Measurements from ENCODE around the gene PAK6. TPM values are rescaled to one million over a fixed set of nuclear protein-coding genes. Genes with fewer than 3 reads are reported as not detected.

PAK6 gene
- total RNA-seq, 2 donors from 2014 or later = 13.8 to 190 TPM

DNA sequence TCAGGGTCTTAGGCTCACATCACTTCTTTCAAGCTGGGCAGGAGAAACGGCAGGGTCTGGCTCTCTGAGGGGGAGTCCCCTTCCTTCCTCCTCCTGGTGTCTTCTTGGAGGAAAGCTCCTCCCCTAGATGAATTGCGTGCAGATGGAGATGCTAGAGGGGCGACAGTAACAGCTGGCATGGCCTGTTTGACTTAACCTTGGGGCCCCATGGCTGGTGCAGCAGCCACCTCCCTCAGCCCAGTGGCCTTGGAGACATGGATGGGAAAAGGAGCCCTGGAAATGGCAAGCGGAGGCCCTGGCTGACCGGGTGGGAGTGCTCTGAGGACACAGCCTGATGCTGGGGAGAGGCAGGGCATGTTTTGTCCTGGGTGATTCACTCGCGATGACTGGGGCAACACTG lies 20.2 kb downstream of the PAK6 start:
- TF ChIP-seq CTCF (IDR thresholded peaks at IDR 0.05) = no peak
- TF ChIP-seq POLR2AphosphoS5 (IDR thresholded peaks at IDR 0.05) = no peak
- TF ChIP-seq POLR2A (IDR thresholded peaks at IDR 0.05) = no peak
- WGBS = 63% methylated on average over 7 of the region's 7 CpGs
- Histone ChIP-seq H3K9me3 (no peaks in the 10 kb centered on the region), H3K36me3 (no peaks in the 10 kb centered on the region), H3K4me1 (replicated peaks) (no peaks in the 10 kb centered on the region), H3K27me3 (replicated peaks; ENCODE audit: insufficient read depth) (no peaks in the 10 kb centered on the region), H3K27ac (no peak overlapping the region), H3K4me3 (no peak overlapping the region)
- intact Hi-C loops (cut with DNase I) = no loop called here
- DNase-seq (ENCODE audit: low spot score) = no peak

DNA sequence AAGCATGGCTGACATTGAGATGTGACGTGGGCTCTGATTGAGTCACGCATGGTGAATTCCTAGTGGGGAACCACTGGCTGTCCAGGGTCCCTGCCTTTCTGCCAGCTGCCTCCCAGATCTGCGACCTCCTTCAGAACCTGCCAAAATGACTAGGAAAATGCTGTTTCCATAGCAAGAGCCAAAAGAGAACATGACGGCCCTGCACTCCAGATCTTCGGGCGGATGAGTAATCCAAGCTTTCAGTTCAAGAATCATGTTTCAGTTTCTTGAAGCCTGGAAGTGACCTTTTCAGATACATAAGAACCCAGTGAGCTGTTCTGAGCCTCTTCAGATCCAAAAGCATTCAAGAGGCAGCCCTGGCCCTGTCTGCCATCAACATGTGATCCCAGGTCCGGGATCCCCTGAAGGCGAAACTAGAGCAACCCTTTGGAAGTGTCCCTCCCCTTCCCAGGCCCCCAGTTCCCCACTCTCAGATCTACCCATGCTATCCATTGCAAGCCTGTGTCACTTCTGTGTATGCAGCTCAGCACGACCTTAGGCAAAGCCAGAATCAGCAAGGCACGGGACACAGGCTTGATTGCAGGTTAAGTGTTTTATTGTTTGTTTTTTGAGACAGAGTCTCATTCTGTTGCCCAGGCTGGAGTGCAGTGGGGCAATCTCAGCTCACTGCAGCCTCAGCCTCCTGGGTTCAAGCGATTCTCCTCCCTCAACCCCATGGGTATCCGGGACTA lies 24.3 kb downstream of the PAK6 start:
- Histone ChIP-seq H3K36me3 (no peaks in the 10 kb centered on the region), H3K9me3 (no peaks in the 10 kb centered on the region), H3K4me1 (replicated peaks) (no peaks in the 10 kb centered on the region), H3K4me3 (no peak overlapping the region), H3K27me3 (replicated peaks; ENCODE audit: insufficient read depth) (no peaks in the 10 kb centered on the region), H3K27ac (no peak overlapping the region)
- TF ChIP-seq POLR2A (IDR thresholded peaks at IDR 0.05) (no peak), POLR2AphosphoS5 (IDR thresholded peaks at IDR 0.05) (no peak), CTCF (IDR thresholded peaks at IDR 0.05) (no peak)
- DNase-seq (ENCODE audit: low spot score) = no peak
- 77% methylated on average over 12 of the region's 12 CpGs for WGBS
- intact Hi-C loops (cut with DNase I) = no loop called here

DNA sequence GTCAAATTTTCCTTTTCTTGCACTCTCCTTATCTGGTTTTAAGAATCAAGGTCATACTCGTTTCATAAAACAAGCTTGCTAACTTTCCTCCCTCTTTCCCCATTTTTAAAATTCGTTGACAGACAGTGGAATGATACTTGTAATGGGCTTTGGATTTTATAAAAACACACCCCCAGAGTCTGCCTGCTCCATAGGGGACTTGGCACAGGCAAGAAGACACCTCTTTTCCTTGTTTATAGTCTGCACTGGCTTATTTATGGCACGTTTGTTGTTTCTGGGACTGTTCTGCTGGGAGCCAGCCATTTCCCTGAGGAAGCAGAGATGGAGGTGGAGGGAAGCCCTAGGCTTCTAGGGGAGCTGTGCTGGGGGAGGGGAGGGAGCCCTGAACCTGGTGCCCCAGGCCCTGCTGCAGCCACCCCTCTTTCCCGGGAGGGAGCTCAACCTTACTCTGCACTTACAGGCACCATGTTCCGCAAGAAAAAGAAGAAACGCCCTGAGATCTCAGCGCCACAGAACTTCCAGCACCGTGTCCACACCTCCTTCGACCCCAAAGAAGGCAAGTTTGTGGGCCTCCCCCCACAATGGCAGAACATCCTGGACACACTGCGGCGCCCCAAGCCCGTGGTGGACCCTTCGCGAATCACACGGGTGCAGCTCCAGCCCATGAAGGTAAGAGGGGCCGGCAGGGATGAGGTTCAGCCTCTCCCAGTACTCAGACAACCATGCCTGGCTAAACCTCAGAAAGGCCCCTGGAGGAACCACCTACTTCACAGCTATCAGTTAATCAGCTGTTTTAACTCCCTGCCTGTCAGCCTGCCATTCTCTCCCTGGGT lies 25.7 kb downstream of the PAK6 start:
- no peaks in the 10 kb centered on the region for H3K9me3 ChIP-seq
- no peaks in the 10 kb centered on the region for H3K36me3 ChIP-seq
- 70% methylated on average over 16 of the region's 16 CpGs for WGBS
- H3K27ac ChIP-seq = no peak overlapping the region
- no peaks in the 10 kb centered on the region for H3K27me3 ChIP-seq (replicated peaks; ENCODE audit: insufficient read depth)
- H3K4me3 ChIP-seq = no peak overlapping the region
- intact Hi-C loops (cut with DNase I) = no loop called here
- DNase-seq (ENCODE audit: low spot score) = no peak
- H3K4me1 ChIP-seq (replicated peaks) = no peaks in the 10 kb centered on the region
- no peak for TF ChIP-seq POLR2AphosphoS5 (IDR thresholded peaks at IDR 0.05)
- no peak for TF ChIP-seq POLR2A (IDR thresholded peaks at IDR 0.05)
- TF ChIP-seq CTCF (IDR thresholded peaks at IDR 0.05) = no peak

DNA sequence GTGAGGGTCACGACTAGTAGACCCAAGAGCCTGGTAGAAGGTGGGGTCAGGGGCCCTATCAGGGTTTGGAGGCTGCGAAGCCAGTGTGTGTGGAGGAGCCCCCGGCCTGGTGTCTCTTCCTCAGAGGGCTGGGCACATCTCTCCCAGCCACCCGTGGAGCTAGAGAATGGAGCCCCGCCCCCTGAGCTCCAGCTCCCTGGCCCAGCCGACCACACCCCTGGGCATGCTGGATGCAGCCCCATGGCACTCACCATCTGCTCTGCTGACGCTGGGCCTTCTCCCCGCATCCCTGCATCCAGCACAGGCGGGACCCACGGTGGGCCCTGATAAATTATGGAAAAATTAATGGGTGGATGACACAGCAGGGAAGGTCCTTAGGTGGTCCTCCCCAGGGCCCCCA lies 26.5 kb downstream of the PAK6 start:
- no peaks in the 10 kb centered on the region for H3K36me3 ChIP-seq
- no peak overlapping the region for H3K27ac ChIP-seq
- no peak for DNase-seq (ENCODE audit: low spot score)
- TF ChIP-seq CTCF (IDR thresholded peaks at IDR 0.05) (no peak), POLR2AphosphoS5 (IDR thresholded peaks at IDR 0.05) (no peak), POLR2A (IDR thresholded peaks at IDR 0.05) (no peak)
- H3K27me3 ChIP-seq (replicated peaks; ENCODE audit: insufficient read depth) = no peaks in the 10 kb centered on the region
- intact Hi-C loops (cut with DNase I) = no loop called here
- 88% methylated on average over 10 of the region's 10 CpGs for WGBS
- no peaks in the 10 kb centered on the region for H3K9me3 ChIP-seq
- no peaks in the 10 kb centered on the region for H3K4me1 ChIP-seq (replicated peaks)
- H3K4me3 ChIP-seq = no peak overlapping the region

Measured in prostate gland (tissue), 2 donors.